Measurements from ENCODE around the gene SGK1. TPM values are rescaled to one million over a fixed set of nuclear protein-coding genes. Genes with fewer than 3 reads are reported as not detected.
A peak's percentile ranks its signal among the peaks of the same experiment; 100 is the strongest.
"Not testable (repeated sequence)": the region's sequence is repeated elsewhere in the genome, so short reads cannot be mapped to it uniquely, and the experiment has no call there.

Gene SGK1
- total and polyA plus RNA-seq, 7 experiments from 2014 or later: 6.9 to 443 (median 21.3) TPM

GRCh38 chr6:134304381-134304780, 13.5 kb downstream of the SGK1 start:
- H3K4me1 ChIP-seq (ENCODE audit: control insufficient read depth in 2 of 2, insufficient read depth in 2 of 2, low read length in 2 of 2); H3K27me3 Mint-ChIP-seq; H3K36me3 Mint-ChIP-seq; H3K27me3 ChIP-seq (ENCODE audit: control insufficient read depth in 2 of 2, insufficient read depth in 2 of 2, low read length in 2 of 2); H3K9me3 Mint-ChIP-seq; DNase-seq; H3K4me3 Mint-ChIP-seq; H3K9me3 ChIP-seq (ENCODE audit: control insufficient read depth in 2 of 3, low read length in 3 of 3); H3K4me3 ChIP-seq (ENCODE audit: low read length); ATAC-seq; intact Hi-C loops (cut with micrococcal nuclease); H3K27ac ChIP-seq (ENCODE audit: low read depth, low read length); H3K36me3 ChIP-seq (ENCODE audit: control insufficient read depth in 2 of 3, insufficient read depth in 3 of 3, low read length in 3 of 3): not testable (repeated sequence)
- ChIA-PET CTCF (interaction anchor here (1.1 kb wide), 1 partner anchor 148 kb away, joined by 3 read pairs; no protein-coding TSS in a partner anchor), POLR2A (interaction anchor here (0.9 kb wide), 1 partner anchor 12 kb away, joined by 5 read pairs; no protein-coding TSS in a partner anchor)
- peaks cover 2 to 46% (median 29%) of the 10 kb centered on the region in 7 donors for H3K4me1 Mint-ChIP-seq
- peak overlapping the region in 4 of 9 donors; percentile 4 to 49 (median 20) for H3K27ac Mint-ChIP-seq

GRCh38 chr6:134303891-134304290, 14.0 kb downstream of the SGK1 start:
- intact Hi-C loops (cut with micrococcal nuclease): no loop called here
- H3K9me3 ChIP-seq (ENCODE audit: control insufficient read depth in 2 of 3, low read length in 3 of 3): no peaks in the 10 kb centered on the region
- no peaks in the 10 kb centered on the region for H3K4me1 ChIP-seq (ENCODE audit: control insufficient read depth in 2 of 2, insufficient read depth in 2 of 2, low read length in 2 of 2)
- H3K9me3 Mint-ChIP-seq: peaks cover 0 to 4% (median 0%) of the 10 kb centered on the region in 11 donors
- POLR2A ChIA-PET: interaction anchor here (0.9 kb wide), 1 partner anchor 11 kb away, joined by 5 read pairs; no protein-coding TSS in a partner anchor
- peak overlapping the region in 1 of 9 donors; percentile 59 for H3K27ac Mint-ChIP-seq
- peaks cover 2 to 48% (median 32%) of the 10 kb centered on the region in 7 donors for H3K4me1 Mint-ChIP-seq
- no peak overlapping the region for H3K27ac ChIP-seq (ENCODE audit: low read depth, low read length)
- H3K36me3 Mint-ChIP-seq: peaks cover 0 to 4% (median 0%) of the 10 kb centered on the region in 5 donors
- H3K27me3 Mint-ChIP-seq: no peaks in the 10 kb centered on the region
- no peak overlapping the region for H3K4me3 ChIP-seq (ENCODE audit: low read length)
- ATAC-seq (no peak), DNase-seq (no peak)
- H3K4me3 Mint-ChIP-seq: no peak overlapping the region
- no peaks in the 10 kb centered on the region for H3K27me3 ChIP-seq (ENCODE audit: control insufficient read depth in 2 of 2, insufficient read depth in 2 of 2, low read length in 2 of 2)
- no peaks in the 10 kb centered on the region for H3K36me3 ChIP-seq (ENCODE audit: control insufficient read depth in 2 of 3, insufficient read depth in 3 of 3, low read length in 3 of 3)
- CTCF ChIA-PET: interaction anchor here (1.1 kb wide), 1 partner anchor 148 kb away, joined by 3 read pairs; no protein-coding TSS in a partner anchor

GRCh38 chr6:134299236-134299635, 18.7 kb downstream of the SGK1 start:
- Histone ChIP-seq H3K4me3 (ENCODE audit: low read length) (no peak overlapping the region), H3K9me3 (ENCODE audit: control insufficient read depth in 2 of 3, low read length in 3 of 3) (no peaks in the 10 kb centered on the region), H3K36me3 (ENCODE audit: control insufficient read depth in 2 of 3, insufficient read depth in 3 of 3, low read length in 3 of 3) (no peaks in the 10 kb centered on the region), H3K4me1 (ENCODE audit: control insufficient read depth in 2 of 2, insufficient read depth in 2 of 2, low read length in 2 of 2) (no peaks in the 10 kb centered on the region), H3K27ac (ENCODE audit: low read depth, low read length) (no peak overlapping the region), H3K27me3 (ENCODE audit: control insufficient read depth in 2 of 2, insufficient read depth in 2 of 2, low read length in 2 of 2) (no peaks in the 10 kb centered on the region)
- Mint-ChIP-seq H3K27ac (peak overlapping the region in 2 of 9 donors; percentile 6 to 8), H3K27me3 (no peaks in the 10 kb centered on the region), H3K36me3 (peaks cover 0 to 5% (median 3%) of the 10 kb centered on the region in 5 donors), H3K4me3 (no peak overlapping the region), H3K4me1 (peaks cover 4 to 37% (median 28%) of the 10 kb centered on the region in 7 donors), H3K9me3 (peaks cover 0 to 4% (median 0%) of the 10 kb centered on the region in 11 donors)
- ATAC-seq (no peak), DNase-seq (no peak)
- ChIA-PET CTCF (no interaction called here), POLR2A (interaction anchor here (0.6 kb wide), 1 partner anchor 48 kb away, joined by 3 read pairs; no protein-coding TSS in a partner anchor)
- intact Hi-C loops (cut with micrococcal nuclease): no loop called here

DNA sequence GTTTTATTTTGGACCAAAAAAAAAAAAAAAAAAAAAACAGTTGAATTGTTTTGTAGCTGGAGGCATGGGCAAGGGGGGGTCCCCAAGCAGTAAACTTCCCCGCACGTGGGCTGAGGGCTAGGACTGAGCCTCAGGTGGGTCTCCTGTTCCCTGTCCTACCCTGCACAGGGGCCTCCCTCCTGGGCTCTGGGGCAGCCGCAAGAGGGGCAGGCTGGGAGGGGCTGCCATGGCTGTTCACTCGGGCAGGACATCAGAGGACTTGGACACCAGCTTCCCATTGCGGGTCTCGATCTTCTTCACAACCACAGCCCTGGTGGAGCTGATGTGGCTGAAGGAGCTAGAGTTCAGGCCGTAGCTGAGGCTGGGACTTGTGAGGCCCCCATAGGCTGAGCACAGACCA, 21.1 kb downstream of the SGK1 start:
- Histone ChIP-seq H3K36me3 (ENCODE audit: control insufficient read depth in 2 of 3, insufficient read depth in 3 of 3, low read length in 3 of 3) (no peaks in the 10 kb centered on the region), H3K4me3 (ENCODE audit: low read length) (no peak overlapping the region), H3K9me3 (ENCODE audit: control insufficient read depth in 2 of 3, low read length in 3 of 3) (no peaks in the 10 kb centered on the region), H3K27me3 (ENCODE audit: control insufficient read depth in 2 of 2, insufficient read depth in 2 of 2, low read length in 2 of 2) (no peaks in the 10 kb centered on the region), H3K4me1 (ENCODE audit: control insufficient read depth in 2 of 2, insufficient read depth in 2 of 2, low read length in 2 of 2) (no peaks in the 10 kb centered on the region), H3K27ac (ENCODE audit: low read depth, low read length) (no peak overlapping the region)
- DNase-seq (no peak), ATAC-seq (no peak)
- H3K27ac Mint-ChIP-seq: no peak overlapping the region
- POLR2A ChIA-PET: interaction anchor here (0.5 to 0.9 kb wide), 2 partner anchors 38 to 52 kb away, joined by 3 read pairs; no protein-coding TSS in a partner anchor
- no peaks in the 10 kb centered on the region for H3K27me3 Mint-ChIP-seq
- peaks cover 0 to 4% (median 0%) of the 10 kb centered on the region in 11 donors for H3K9me3 Mint-ChIP-seq
- H3K36me3 Mint-ChIP-seq: peaks cover 0 to 5% (median 3%) of the 10 kb centered on the region in 5 donors
- H3K4me3 Mint-ChIP-seq: no peak overlapping the region
- peaks cover 4 to 33% (median 25%) of the 10 kb centered on the region in 7 donors for H3K4me1 Mint-ChIP-seq
- intact Hi-C loops (cut with micrococcal nuclease): no loop called here
- CTCF ChIA-PET: interaction anchor here (0.6 kb wide), 1 partner anchor 313 kb away, joined by 3 read pairs; no protein-coding TSS in a partner anchor

- no peak overlapping the region for H3K4me3 Mint-ChIP-seq
- no peaks in the 10 kb centered on the region for H3K27me3 Mint-ChIP-seq
- DNase-seq (no peak), ATAC-seq (peak; percentile 94)
- H3K36me3 Mint-ChIP-seq: peaks cover 0 to 5% (median 3%) of the 10 kb centered on the region in 5 donors
- Histone ChIP-seq H3K27ac (ENCODE audit: low read depth, low read length) (no peak overlapping the region), H3K36me3 (ENCODE audit: control insufficient read depth in 2 of 3, insufficient read depth in 3 of 3, low read length in 3 of 3) (no peaks in the 10 kb centered on the region), H3K27me3 (ENCODE audit: control insufficient read depth in 2 of 2, insufficient read depth in 2 of 2, low read length in 2 of 2) (no peaks in the 10 kb centered on the region), H3K4me1 (ENCODE audit: control insufficient read depth in 2 of 2, insufficient read depth in 2 of 2, low read length in 2 of 2) (no peaks in the 10 kb centered on the region), H3K9me3 (ENCODE audit: control insufficient read depth in 2 of 3, low read length in 3 of 3) (no peaks in the 10 kb centered on the region), H3K4me3 (ENCODE audit: low read length) (no peak overlapping the region)
- POLR2A ChIA-PET: interaction anchor here (0.9 kb wide), 1 partner anchor 37 kb away, joined by 3 read pairs; no protein-coding TSS in a partner anchor
- intact Hi-C loops (cut with micrococcal nuclease): no loop called here
- H3K9me3 Mint-ChIP-seq: peaks cover 0 to 3% (median 0%) of the 10 kb centered on the region in 11 donors
- peaks cover 3 to 28% (median 23%) of the 10 kb centered on the region in 7 donors for H3K4me1 Mint-ChIP-seq
- CTCF ChIA-PET: no interaction called here
- H3K27ac Mint-ChIP-seq: peak overlapping the region in 1 of 9 donors; percentile 42
Measured at GRCh38 chr6:134295953-134296553, 21.9 kb downstream of the SGK1 start.

GRCh38 chr6:134293659-134294161, 24.2 kb downstream of the SGK1 start:
- Mint-ChIP-seq H3K4me3 (no peak overlapping the region), H3K4me1 (peaks cover 7 to 29% (median 15%) of the 10 kb centered on the region in 7 donors), H3K27me3 (no peaks in the 10 kb centered on the region), H3K36me3 (peaks cover 0 to 5% (median 2%) of the 10 kb centered on the region in 5 donors), H3K9me3 (peaks cover 0 to 1% (median 0%) of the 10 kb centered on the region in 11 donors), H3K27ac (peak overlapping the region in 1 of 9 donors; percentile 30)
- Histone ChIP-seq H3K27ac (ENCODE audit: low read depth, low read length) (no peak overlapping the region), H3K4me1 (ENCODE audit: control insufficient read depth in 2 of 2, insufficient read depth in 2 of 2, low read length in 2 of 2) (no peaks in the 10 kb centered on the region), H3K36me3 (ENCODE audit: control insufficient read depth in 2 of 3, insufficient read depth in 3 of 3, low read length in 3 of 3) (no peaks in the 10 kb centered on the region), H3K4me3 (ENCODE audit: low read length) (no peak overlapping the region), H3K27me3 (ENCODE audit: control insufficient read depth in 2 of 2, insufficient read depth in 2 of 2, low read length in 2 of 2) (no peaks in the 10 kb centered on the region), H3K9me3 (ENCODE audit: control insufficient read depth in 2 of 3, low read length in 3 of 3) (no peaks in the 10 kb centered on the region)
- intact Hi-C loops (cut with micrococcal nuclease): no loop called here
- no peak for ATAC-seq
- CTCF ChIA-PET: no interaction called here
- POLR2A ChIA-PET: no interaction called here
- DNase-seq: no peak
